Muscle of back (tissue), 11 donors: ENCODE results near the gene RAB7A. TPM values are rescaled to one million over a fixed set of nuclear protein-coding genes. Genes with fewer than 3 reads are reported as not detected.

Experiments
- DNase-seq, 3 donors: peaks; one replicate each; pipeline versions ENCODE4 v3.0.0 to v3.0.0-alpha.2; 2013
- polyA plus RNA-seq, 10 donors: library from polyadenylated mRNA; unstranded; fragments of 120-200 nt; gene quantifications; one replicate each; pipeline ENCODE4 v1.2.1, GENCODE V29; 2013; ENCODE audit not compliant: insufficient read length in 10 of 10

Gene RAB7A
- polyA plus RNA-seq, 10 donors: 134 to 184 (median 145) TPM

DNA sequence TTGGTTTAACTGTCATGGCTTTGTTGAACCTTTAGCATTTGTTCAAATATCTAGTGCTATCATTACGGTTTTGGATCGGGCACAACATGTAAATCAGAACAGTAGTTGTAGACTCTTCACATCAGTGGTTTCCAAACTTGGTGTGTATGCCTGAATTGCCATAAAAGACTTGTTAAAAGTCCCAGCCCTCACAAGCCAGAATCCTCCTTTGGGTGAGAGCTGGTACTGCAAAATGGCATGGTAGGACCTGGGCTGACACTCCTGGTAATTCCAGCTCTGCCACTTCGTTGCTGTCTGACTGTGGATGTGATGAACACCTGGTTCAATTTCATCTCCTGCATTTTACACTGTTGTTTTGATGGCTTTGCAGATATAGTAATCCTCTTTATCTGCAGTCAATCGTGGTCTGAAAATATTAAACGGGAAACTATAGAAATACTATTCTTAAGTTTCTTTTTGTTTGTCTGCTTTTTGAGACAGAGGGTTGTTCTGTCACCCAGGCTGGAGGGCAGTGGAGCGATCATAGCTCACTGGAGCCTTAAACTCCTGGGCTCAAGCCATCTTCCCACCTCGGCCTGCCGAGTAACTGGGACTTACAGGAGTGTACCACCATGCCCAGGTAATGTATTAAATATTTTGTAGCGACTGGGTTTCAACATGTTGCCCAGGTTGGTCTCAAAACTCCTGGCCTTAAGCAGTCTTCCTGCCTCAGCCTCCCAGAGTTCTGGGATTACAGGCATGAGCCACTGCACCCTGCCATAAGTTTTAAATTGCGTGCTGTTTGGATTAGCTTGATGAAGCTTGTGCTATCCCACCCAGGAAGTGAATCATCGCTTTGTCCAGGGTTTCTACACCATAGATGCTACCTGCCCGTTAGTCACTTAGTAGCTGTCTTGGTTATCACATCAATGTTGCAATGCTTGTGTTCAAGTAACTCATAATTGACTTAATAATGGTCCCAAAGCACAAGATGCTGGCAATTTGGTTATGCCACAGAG is 61.6 kb downstream of the RAB7A start:
- DNase-seq: no peak

DNA sequence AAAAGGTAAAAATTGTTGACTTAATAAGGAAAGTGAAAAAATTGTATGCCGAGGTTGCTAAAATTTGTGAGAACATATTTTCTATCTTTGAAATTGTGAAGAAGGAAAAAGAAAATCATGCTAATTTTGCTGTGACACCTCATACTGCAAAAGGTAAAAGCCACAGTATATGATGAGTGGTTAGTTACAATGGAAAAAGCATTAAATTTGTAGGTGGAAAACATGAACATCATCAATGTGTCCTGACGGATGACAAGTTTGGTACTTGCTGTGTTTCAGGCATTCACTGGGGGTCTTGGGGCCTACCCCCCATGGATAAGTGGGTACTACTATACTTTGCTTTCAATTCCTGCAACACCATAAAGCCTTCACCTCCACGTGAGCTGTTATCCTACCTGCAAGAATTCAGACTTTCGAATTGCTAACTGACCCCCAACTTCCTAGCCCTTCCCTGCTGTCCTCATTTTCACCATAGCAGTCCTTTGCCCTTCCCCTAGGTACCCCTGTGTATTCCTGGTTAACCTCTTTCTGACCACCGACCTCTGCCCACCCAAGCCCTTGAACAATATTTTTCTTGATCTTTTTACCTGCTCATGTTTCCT is 62.4 kb downstream of the RAB7A start:
- DNase-seq: no peak

DNA sequence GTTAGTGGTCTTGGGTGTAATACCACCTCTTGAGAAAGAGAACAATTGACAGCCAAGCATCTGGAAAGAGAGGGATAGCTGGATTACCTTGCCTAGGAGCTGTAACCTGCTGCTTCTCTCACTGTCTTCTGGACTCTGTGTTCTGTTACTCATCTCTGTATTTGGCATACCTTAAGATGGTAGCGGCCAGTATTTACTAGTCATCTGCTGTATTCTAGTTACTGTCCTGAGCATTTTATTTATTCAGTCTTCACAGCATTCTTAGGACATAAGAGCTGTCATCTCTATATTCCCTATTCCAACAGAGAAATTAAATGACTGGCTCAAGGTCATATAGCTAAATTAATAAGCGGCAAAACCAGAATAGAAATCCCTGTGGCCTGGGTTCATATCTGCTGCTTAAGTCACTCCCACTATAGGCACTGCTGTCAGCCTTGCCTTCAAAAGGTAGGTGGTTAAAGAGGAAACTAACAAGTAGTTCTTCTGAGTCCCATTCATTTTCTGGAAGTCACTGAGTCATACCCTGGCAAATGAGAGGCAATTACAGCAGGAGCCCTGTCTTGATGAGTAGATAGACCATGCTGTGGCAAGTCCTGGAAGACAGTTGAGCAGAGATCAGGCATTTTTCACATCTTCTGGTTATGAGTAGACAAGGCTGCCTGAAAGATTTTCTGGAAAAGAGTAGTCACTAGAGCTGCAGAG is 68.2 kb downstream of the RAB7A start:
- DNase-seq: peak in 1 of 3 donors; percentile 66

DNA sequence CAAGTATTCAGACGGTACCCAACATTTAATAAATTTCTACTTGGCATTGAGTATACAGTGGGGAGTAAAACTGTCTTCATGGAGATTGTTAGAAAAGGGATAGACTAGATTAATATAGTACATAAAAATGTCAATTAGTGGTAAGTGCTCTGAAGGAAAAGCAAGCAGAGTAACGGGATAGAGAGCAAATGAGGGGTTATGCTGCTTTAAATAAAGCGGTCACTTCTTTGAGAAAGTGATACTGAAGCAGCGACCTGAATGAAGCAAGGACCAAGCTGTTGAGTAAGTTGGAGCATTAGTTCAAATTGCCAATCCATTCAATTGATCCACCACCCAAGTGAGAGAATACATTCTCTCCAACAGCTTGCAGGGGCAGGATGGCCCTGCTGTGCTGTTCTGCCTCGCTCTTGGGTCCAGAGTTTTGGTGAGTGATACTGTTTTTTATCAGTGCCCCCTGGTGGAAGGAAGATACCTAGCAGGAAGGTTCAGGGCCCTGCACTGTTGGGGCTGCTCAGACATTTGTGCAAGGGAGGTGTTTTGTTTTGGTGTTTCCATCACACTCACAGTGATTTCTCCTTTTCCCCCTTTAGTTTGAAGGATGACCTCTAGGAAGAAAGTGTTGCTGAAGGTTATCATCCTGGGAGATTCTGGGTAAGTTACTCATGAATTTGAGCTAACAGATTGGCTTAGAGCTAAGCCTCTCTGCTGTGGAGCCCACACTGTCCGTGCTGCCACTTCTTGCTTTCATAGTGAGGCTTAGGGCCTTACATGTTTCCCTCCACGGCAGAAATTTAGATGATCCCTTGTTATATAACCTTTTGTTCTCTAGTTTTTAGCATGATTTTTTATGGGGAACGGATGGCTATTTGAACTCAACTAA is 69.0 kb downstream of the RAB7A start:
- DNase-seq: peak; percentile 62 to 84 (median 74)

DNA sequence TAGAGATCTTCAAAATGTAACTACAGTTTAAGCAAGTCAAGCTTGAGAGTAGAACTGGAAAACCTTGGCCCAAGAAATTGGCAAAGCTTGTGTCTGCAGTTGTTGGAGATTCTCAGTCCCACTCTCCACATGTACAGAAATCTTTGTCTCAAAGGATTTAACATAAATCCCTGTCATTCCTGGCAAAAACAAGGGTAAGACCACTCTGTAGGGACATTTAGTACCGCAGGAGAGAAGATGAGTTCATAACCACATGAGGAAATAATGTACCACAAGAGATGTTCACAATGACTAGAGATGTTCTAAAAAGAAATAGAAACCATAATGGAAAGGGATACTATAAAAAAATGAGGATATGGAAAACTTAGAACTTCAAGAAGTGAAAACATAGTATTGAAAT is 73.7 kb downstream of the RAB7A start:
- no peak for DNase-seq

DNA sequence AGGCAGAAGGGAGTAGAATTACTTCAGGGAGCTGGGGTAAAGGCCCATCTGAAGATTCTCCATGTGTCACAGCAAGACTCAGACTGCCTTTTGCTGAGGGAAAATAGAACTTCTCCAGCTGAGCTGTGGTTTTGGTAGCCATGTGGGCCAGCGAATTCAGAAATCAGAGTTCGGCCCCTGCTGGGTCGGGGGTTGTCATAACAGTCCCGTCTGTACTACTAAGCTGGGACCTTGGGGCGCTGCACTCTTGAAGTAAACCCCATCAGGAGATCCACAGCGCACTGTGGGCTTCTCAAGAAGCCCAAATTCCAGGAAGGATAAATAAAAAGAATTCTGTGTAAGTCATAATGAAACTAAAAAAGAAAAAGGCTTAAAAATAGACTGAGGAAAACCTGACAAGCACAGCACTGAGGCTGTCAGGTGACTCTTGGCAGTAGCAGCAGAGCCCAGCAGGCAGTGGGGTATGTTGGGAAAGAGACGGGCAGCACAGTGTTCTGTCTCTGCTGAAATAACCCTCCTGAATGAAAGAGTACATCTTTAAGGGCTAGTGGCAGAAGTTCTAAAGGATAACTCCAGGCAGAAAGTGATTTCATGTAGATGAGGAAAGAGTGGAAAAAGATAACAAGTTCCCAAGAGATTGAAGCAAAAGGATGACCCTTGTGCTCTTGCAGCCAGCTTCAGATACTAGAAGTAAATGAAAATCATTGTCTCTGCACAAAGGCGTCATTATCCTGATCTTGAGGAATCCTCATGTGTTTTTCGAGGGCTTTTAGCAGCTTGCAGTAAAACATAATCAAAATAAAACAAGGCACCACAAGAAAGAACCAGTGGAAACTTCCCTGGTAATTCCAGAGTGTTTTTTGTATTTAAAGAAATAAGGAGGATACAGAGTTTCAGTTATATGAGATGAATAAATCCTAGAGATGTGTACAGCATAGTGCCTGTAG is 74.5 kb downstream of the RAB7A start:
- no peak for DNase-seq

DNA sequence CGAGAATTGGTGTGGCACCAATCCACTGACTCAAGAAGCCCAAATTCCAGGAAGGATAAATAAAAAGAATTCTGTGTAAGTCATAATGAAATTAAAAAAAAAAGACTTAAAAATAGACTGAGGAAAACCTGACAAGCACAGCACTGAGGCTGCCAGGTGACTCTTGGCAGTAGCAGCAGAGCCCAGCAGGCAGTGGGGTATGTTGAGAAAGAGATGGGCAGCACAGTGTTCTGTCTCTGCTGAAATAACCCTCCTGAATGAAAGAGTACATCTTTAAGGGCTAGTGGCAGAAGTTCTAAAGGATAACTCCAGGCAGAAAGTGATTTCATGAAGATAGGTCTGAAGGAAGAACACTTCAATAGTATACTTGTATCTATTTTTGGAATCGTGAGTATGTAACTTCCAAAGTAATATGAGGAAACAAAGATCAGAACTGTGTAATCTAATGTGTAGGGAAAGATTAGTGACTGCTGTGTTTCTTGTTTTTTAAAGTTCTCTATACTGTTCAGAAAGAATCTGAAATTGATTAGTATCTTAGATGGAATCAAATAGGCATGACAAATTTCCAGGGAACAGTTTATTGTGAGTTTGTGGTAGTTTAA is 75.9 kb downstream of the RAB7A start:
- DNase-seq: no peak

DNA sequence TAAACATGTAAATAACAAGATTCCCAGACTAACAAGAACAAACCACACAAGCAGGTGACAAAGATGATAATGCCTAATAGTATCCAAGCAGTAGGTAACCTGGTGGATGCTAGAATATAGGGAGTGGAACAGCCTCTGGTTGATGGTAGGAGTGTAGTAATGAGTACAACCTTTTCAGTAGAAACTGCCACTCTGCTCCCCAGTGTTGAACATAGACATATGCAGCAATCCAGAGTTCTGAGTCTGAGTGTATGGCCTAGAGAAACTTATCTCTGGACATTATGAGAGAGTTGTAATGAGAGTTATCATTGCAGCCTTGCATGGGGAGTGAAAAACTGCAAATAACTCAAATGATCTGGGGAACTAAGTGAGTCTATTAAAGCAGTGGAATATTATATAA is 77.3 kb downstream of the RAB7A start:
- DNase-seq: no peak

DNA sequence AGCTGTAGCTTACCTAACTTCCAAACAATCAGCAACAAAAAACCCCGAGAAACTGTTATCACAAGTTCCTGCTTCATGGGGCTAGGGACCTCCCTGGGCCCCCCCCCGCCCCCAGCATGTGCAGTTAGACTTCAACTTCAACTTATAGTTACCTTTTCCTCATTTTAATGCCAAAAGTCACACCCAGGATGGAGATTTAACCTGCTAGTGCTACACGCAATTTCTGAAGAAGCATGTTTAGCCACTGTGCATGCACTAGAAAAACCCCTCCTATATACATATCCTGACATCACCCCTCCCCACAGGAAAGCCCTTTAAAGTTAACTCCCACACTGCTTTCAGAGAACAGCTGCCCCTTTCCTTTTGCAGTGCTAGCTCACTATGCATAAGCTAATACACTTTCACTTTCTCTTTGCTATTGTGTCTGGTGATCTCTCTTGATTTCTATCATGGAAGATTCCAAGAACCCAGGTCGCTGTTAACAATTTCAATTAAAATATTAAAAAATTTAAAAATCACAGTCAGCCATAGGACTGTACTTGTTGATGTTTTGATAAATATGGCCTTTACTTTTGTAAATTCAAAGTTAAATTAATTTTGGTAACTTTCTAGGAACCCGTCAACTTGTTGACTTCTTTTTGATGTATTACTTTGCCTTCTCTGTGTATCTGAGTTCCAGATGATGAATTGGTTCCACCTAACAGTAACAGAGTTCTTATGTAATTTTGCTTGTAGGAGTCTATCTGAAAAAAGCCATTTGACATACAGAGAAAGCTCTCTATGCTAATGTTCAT is 78.2 kb downstream of the RAB7A start:
- peak in 2 of 3 donors; percentile 22 to 58 for DNase-seq

DNA sequence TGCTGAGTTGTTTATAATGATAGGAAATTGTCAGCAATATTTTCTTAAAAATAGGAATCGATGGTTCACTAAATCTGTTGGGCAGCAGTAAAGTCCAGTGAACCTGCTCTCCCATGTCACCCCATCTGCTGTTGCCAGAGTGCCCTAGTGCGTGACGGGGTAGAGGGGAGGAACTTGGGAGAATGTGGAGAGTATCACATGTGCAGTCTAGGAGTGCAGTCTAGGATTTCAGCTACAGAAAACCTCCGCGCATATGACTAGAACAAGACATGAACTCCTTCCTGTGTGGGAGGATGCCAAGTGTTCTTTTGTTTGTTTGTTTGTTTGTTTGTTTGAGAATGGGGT is 78.8 kb downstream of the RAB7A start:
- peak in 1 of 3 donors; percentile 29 for DNase-seq

DNA sequence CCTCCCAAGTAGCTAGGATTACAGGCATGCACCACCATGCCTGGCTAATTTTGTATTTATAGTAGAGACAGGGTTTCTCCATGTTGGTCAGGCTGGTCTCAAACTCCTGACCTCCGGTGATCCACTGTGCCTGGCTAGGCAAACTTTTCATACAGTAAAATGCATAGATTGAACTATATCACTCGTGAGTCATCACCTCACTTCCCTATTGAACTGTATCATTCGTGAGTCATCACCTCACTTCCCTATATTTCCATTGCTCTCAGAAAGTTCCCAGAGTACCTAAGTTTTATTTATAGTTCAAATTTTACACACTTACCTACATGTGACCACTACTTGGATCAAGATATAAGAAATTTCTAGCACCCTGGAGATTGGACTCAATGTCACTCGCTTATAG is 79.8 kb downstream of the RAB7A start:
- DNase-seq: no peak

DNA sequence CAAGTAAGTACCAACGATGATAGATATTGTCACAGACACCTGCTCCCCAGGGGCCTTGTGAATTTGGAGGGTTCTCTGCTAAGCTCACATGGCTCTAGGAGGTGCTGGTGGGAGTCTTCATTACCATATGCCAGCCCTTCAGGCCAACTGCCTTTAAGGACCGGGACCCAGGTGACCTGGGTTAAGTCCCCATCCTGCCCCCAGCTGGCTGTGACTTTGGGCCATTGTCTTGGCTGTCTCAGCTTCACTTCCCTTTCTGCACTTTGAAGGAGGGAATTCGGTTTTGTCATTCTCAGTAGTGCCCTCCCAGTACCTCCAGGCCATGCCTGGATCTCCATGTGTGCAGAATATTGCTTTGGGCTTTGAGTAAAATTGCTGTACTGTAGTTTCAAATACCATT is 80.6 kb downstream of the RAB7A start:
- no peak for DNase-seq

DNA sequence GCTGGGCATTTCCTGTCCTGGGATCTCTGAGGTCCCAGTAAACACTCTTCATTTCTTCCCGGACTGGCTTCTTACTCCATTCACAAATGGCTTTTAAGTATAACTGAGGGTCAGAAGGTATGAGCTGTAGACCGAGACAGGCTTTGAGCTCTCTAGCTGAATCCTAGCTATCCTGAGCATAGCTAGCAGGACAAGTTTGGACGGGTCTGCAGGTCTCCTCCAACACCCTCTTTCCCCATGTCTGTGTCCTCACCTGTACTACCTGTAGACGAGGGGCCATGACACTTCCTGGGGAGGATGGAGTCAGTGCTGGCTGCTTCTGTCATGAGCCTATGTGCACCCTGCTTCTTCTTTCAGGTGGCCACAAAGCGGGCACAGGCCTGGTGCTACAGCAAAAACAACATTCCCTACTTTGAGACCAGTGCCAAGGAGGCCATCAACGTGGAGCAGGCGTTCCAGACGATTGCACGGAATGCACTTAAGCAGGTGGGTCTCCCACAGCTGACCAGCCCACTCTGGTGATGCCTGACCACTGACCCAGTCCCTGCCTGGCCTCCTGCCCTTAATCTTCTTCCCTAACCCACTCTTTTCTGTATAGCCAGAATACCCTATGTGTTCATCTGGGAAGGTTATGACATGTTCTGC is 81.3 kb downstream of the RAB7A start:
- no peak for DNase-seq

DNA sequence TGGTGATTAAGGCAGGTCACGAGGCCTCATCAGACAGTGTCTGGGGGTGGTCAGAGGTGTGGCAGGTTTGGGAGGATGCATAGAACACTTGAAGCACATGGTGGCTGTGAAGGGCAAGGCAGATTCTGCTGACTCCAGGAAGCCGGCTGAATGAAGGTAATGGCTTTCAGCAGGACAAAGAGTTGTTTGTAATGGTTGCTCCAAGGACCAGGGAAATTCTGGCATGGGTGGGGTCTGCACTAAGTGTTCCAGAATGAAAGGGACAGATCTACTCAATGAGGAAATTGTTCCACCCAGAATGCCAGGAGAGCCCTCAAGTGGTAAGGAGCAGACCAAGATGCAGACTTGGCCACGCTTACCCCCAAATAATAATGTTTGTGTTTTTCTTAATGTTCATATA is 82.7 kb downstream of the RAB7A start:
- no peak for DNase-seq

DNA sequence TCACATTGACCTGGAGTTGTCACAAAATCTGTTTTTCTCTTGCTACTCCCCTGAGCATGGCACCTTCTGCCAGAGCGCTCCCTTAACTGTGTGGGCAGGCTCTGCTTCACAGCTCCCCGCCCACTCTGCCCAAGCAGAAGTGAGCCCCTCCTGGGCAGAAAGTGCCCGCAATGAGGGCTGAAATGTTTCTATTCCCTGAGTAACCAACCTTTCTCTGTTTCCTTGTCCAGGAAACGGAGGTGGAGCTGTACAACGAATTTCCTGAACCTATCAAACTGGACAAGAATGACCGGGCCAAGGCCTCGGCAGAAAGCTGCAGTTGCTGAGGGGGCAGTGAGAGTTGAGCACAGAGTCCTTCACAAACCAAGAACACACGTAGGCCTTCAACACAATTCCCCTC is 87.1 kb downstream of the RAB7A start:
- no peak for DNase-seq

DNA sequence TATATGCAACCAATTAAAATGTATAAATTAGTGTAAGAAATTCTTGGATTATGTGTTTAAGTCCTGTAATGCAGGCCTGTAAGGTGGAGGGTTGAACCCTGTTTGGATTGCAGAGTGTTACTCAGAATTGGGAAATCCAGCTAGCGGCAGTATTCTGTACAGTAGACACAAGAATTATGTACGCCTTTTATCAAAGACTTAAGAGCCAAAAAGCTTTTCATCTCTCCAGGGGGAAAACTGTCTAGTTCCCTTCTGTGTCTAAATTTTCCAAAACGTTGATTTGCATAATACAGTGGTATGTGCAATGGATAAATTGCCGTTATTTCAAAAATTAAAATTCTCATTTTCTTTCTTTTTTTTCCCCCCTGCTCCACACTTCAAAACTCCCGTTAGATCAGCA is 88.1 kb downstream of the RAB7A start:
- DNase-seq: no peak

DNA sequence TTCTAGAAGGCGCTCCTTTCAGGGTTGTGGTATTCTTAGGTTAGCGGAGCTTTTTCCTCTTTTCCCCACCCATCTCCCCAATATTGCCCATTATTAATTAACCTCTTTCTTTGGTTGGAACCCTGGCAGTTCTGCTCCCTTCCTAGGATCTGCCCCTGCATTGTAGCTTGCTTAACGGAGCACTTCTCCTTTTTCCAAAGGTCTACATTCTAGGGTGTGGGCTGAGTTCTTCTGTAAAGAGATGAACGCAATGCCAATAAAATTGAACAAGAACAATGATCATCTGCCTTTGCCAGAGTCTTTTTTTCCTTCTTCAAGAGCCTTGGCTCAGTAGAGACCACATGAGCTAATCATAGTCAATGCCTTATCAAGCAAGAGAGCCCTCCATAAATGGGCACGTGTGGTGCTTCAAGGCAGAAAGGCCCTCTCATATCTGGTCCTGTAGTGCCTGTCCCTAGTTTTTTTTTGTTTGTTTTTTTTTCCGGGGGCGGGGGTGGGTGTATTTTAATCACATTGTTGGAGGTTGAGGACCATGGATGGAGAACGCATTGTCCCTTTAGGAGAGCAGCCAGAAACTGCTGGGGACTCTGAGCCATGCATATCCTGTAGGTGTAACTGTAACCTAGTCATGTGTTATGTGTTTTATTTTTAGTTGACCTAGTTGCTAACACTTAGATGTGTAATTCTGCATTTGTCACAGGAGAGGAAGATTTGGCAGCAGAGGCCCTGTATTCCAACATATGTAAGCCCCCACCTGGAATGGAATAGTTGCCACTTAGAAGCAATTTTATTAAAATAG is 88.7 kb downstream of the RAB7A start:
- peak in 1 of 3 donors; percentile 24 for DNase-seq
